ENCODE data around the gene SLC38A2. TPM values are rescaled to one million over a fixed set of nuclear protein-coding genes. Genes with fewer than 3 reads are reported as not detected.

The SLC38A2 gene
- total RNA-seq, 2 donors from 2014 or later: 334 to 384 TPM

GRCh38 chr12:46365951-46366379 is 6.6 kb downstream of the SLC38A2 start:
- no peak for DNase-seq (ENCODE audit: low spot score)
- Histone ChIP-seq H3K4me3 (peak overlapping the region; percentile 95), H3K9me3 (no peaks in the 10 kb centered on the region), H3K27ac (no peak overlapping the region), H3K27me3 (replicated peaks; ENCODE audit: insufficient read depth) (no peaks in the 10 kb centered on the region), H3K4me1 (ENCODE audit: control insufficient read depth in 1 of 2, low read depth in 2 of 2) (peaks cover 60 to 94% of the 10 kb centered on the region in 2 donors), H3K36me3 (peaks cover 76% of the 10 kb centered on the region)
- ATAC-seq (ENCODE audit: insufficient number of reproducible peaks, low FRiP score, low read depth): no peak
- no peak for TF ChIP-seq CTCF (IDR thresholded peaks at IDR 0.05)

DNA sequence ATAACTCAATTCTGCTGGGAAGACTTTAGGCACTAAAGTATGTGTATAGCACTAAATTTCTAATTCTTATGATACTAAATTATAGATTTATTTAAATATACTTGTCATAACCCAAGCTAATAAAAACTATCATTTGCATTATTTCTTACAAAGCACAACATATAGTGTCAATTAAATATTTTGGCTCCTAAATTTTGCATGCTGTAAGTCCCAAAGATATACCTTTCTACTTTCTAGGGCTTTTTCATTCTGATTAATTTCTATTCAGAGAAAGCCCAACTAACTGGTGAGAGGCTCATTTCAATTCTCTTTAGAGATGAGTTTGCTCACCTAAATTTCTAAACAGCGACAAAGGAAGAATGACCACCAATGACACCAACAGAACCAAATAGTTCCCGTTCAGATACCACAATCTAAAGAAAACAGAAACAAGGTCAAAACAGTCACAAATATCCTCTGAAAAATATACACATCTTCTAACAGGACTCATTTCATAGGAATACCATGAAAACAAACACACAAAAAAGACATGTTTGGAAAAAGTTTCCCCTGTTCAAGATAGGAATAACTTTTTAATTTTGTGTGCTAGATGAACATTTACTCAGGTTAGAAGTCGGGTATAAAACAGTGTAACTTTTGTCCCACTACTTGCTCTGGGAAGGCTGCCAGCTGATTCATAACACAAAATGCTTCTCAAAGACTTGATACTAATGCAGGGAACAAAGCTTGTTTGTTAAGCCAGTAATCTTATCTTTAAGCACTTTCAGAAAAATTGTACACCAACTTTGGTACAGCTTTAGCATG is 7.6 kb downstream of the SLC38A2 start:
- no peak for TF ChIP-seq CTCF (IDR thresholded peaks at IDR 0.05)
- Histone ChIP-seq H3K4me3 (peak overlapping the region; percentile 95), H3K36me3 (peaks cover 75% of the 10 kb centered on the region), H3K27ac (peak overlapping the region in 1 of 2 donors; percentile 1), H3K4me1 (ENCODE audit: control insufficient read depth in 1 of 2, low read depth in 2 of 2) (peaks cover 55 to 100% of the 10 kb centered on the region in 2 donors), H3K9me3 (no peaks in the 10 kb centered on the region), H3K27me3 (replicated peaks; ENCODE audit: insufficient read depth) (no peaks in the 10 kb centered on the region)
- ATAC-seq (ENCODE audit: insufficient number of reproducible peaks, low FRiP score, low read depth) (no peak), DNase-seq (ENCODE audit: low spot score) (peak; percentile 38)

DNA sequence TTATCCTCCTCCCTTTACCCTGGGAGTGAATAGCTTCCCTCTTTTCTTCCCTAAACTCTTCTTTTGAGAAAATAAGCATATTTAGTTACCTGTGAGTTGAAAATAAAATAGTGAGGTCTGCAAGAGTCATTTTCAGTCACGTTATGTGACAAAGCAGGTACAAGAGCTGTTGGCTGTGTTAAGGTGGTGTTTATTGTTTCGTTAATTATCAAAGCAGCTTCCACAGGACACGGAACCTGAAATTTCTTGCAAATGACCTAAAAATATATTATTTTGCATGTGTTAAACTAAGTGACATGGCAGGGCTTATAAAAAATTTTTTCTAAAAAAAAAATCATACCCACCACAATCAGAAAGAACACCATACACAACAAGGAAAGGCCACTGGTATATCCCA is 8.3 kb downstream of the SLC38A2 start:
- no peak overlapping the region for H3K27ac ChIP-seq

GRCh38 chr12:46363582-46364299 is 8.8 kb downstream of the SLC38A2 start:
- Histone ChIP-seq H3K27me3 (replicated peaks; ENCODE audit: insufficient read depth) (no peaks in the 10 kb centered on the region), H3K4me1 (ENCODE audit: control insufficient read depth in 1 of 2, low read depth in 2 of 2) (peaks cover 44 to 92% of the 10 kb centered on the region in 2 donors), H3K9me3 (no peaks in the 10 kb centered on the region), H3K27ac (no peak overlapping the region), H3K36me3 (peaks cover 76% of the 10 kb centered on the region), H3K4me3 (no peak overlapping the region)
- no peak for DNase-seq (ENCODE audit: low spot score)
- no peak for ATAC-seq (ENCODE audit: insufficient number of reproducible peaks, low FRiP score, low read depth)
- no peak for TF ChIP-seq CTCF (IDR thresholded peaks at IDR 0.05)

More for the DNA sequence above, 8.3 kb downstream of the SLC38A2 start:
- Histone ChIP-seq H3K9me3 (no peaks in the 10 kb centered on the region), H3K4me3 (no peak overlapping the region), H3K4me1 (ENCODE audit: control insufficient read depth in 1 of 2, low read depth in 2 of 2) (peaks cover 50 to 97% of the 10 kb centered on the region in 2 donors), H3K27me3 (replicated peaks; ENCODE audit: insufficient read depth) (no peaks in the 10 kb centered on the region), H3K36me3 (peaks cover 76% of the 10 kb centered on the region)
- TF ChIP-seq CTCF (IDR thresholded peaks at IDR 0.05): no peak
- ATAC-seq (ENCODE audit: insufficient number of reproducible peaks, low FRiP score, low read depth): no peak
- no peak for DNase-seq (ENCODE audit: low spot score)

GRCh38 chr12:46362895-46363581 is 9.5 kb downstream of the SLC38A2 start:
- Histone ChIP-seq H3K27ac (no peak overlapping the region), H3K36me3 (peaks cover 76% of the 10 kb centered on the region), H3K27me3 (replicated peaks; ENCODE audit: insufficient read depth) (no peaks in the 10 kb centered on the region), H3K4me1 (ENCODE audit: control insufficient read depth in 1 of 2, low read depth in 2 of 2) (peaks cover 37 to 85% of the 10 kb centered on the region in 2 donors), H3K9me3 (no peaks in the 10 kb centered on the region), H3K4me3 (no peak overlapping the region)
- no peak for ATAC-seq (ENCODE audit: insufficient number of reproducible peaks, low FRiP score, low read depth)
- DNase-seq (ENCODE audit: low spot score): no peak
- TF ChIP-seq CTCF (IDR thresholded peaks at IDR 0.05): no peak

Measured in thoracic aorta (tissue), 2 donors.